HEK293 (cell line): ENCODE results near the gene LVRN.

Experiments used
- CTCF ChIA-PET: fragments of 350-600 bp; formaldehyde crosslinking; extraction: SDS; loops from one replicate; lab custom pipeline; 2021; ENCODE audit warnings: antibody characterized with exemption; lab: Yijun Ruan, JAX
- POLR2A ChIA-PET: fragments of 300-600 bp; formaldehyde crosslinking; extraction: SDS; loops from one replicate; lab custom pipeline; 2020; ENCODE audit warnings: antibody characterized with exemption, inconsistent platforms; lab: Yijun Ruan, JAX
- H3K27ac ChIP-seq: fragments of 200-500 bp; sonication (Bioruptor generic); 2 replicates; pipeline ENCODE4 v1.5.1; 2014; ENCODE audit warnings: low read depth, low read length, control low read depth, inconsistent platforms; ENCODE audit errors: extremely low read depth
- H3K36me3 ChIP-seq, 2 experiments: fragments of 200-500 bp in 1 of 2; sonication (Bioruptor generic) in 1 of 2; 1 replicate in 1 of 2; 2 replicates in 1 of 2; pipeline ENCODE4 v1.5.1; 2014 to 2017; ENCODE audit warnings: inconsistent platforms in 2 of 2, low read length in 2 of 2; ENCODE audit not compliant: control insufficient read depth in 2 of 2, insufficient read depth in 1 of 2
- H3K4me1 ChIP-seq: fragments of 200-500 bp; sonication (Bioruptor generic); 2 replicates; pipeline ENCODE4 v1.5.1; 2014; ENCODE audit warnings: mild to moderate bottlenecking, low read length, inconsistent platforms; ENCODE audit not compliant: control insufficient read depth, insufficient read depth
- H3K4me3 ChIP-seq: 2 replicates; pipeline ENCODE4 v1.5.1; 2011; ENCODE audit warnings: low read depth, mild to moderate bottlenecking, control low read depth, low read length, moderate library complexity
- H3K9me3 ChIP-seq: fragments of 200-500 bp; sonication (Bioruptor generic); 2 replicates; pipeline ENCODE4 v1.5.1; 2014; ENCODE audit warnings: low read depth, low read length, inconsistent platforms; ENCODE audit not compliant: control insufficient read depth, insufficient read depth
- BCL11B ChIP-seq: fragments of 450-650 bp; formaldehyde crosslinking; IDR thresholded peaks from 2 replicates; pipeline ENCODE4 v1.5.1; 2016; ENCODE audit warnings: low read depth, missing biosample characterization, missing genetic modification characterization
- GLI4 ChIP-seq: fragments of 450-650 bp; formaldehyde crosslinking; IDR thresholded peaks from 2 replicates; pipeline ENCODE4 v1.5.1; 2016; ENCODE audit warnings: missing biosample characterization, missing genetic modification characterization
- OSR2 ChIP-seq: fragments of 450-650 bp; formaldehyde crosslinking; IDR thresholded peaks from 2 replicates; pipeline ENCODE4 v1.5.1; 2016; ENCODE audit warnings: missing biosample characterization, missing genetic modification characterization
- PRDM1 ChIP-seq: fragments of 450-650 bp; formaldehyde crosslinking; IDR thresholded peaks from 2 replicates; pipeline ENCODE4; 2016; ENCODE audit warnings: missing biosample characterization, missing genetic modification characterization
- PRDM6 ChIP-seq: fragments of 450-650 bp; formaldehyde crosslinking; IDR thresholded peaks from 2 replicates; pipeline ENCODE4 v1.5.1; 2017; ENCODE audit warnings: missing biosample characterization, missing genetic modification characterization
- ZBTB6 ChIP-seq: fragments of 450-650 bp; formaldehyde crosslinking; IDR thresholded peaks from 2 replicates; pipeline ENCODE4 v1.5.1; 2017; ENCODE audit warnings: missing biosample characterization, missing genetic modification characterization
- ZFP41 ChIP-seq: fragments of 450-650 bp; formaldehyde crosslinking; IDR thresholded peaks from 2 replicates; pipeline ENCODE4 v1.5.1; 2016; ENCODE audit warnings: missing biosample characterization, missing genetic modification characterization, borderline replicate concordance
- ZFP69B ChIP-seq: fragments of 450-650 bp; formaldehyde crosslinking; IDR thresholded peaks from 2 replicates; pipeline ENCODE4 v1.5.1; 2016; ENCODE audit warnings: missing biosample characterization, missing genetic modification characterization
- ZNF140 ChIP-seq: fragments of 450-650 bp; formaldehyde crosslinking; IDR thresholded peaks from 2 replicates; pipeline ENCODE4 v1.5.1; 2016; ENCODE audit warnings: missing biosample characterization, missing genetic modification characterization
- ZNF23 ChIP-seq: fragments of 450-650 bp; formaldehyde crosslinking; IDR thresholded peaks from 2 replicates; pipeline ENCODE4 v1.5.1; 2016; ENCODE audit warnings: missing biosample characterization, missing genetic modification characterization, borderline replicate concordance
- ZNF488 ChIP-seq: fragments of 450-650 bp; formaldehyde crosslinking; IDR thresholded peaks from 2 replicates; pipeline ENCODE4 v1.5.1; 2016; ENCODE audit warnings: missing biosample characterization, missing genetic modification characterization
- ZNF529 ChIP-seq: fragments of 450-650 bp; formaldehyde crosslinking; IDR thresholded peaks from 2 replicates; pipeline ENCODE4 v1.5.1; 2017; ENCODE audit warnings: missing genetic modification characterization, missing biosample characterization; ENCODE audit not compliant: insufficient replicate concordance
- ZNF544 ChIP-seq: fragments of 450-650 bp; formaldehyde crosslinking; IDR thresholded peaks from 2 replicates; pipeline ENCODE4 v1.5.0; 2017; ENCODE audit warnings: missing biosample characterization, missing genetic modification characterization
- ZNF76 ChIP-seq: fragments of 450-650 bp; formaldehyde crosslinking; IDR thresholded peaks from 2 replicates; pipeline ENCODE4; 2016; ENCODE audit warnings: low read depth, missing biosample characterization, missing genetic modification characterization, borderline replicate concordance
- TF ChIP-seq, protein P1 (sequence below): fragments of 450-650 bp; formaldehyde crosslinking; IDR thresholded peaks from 2 replicates; pipeline ENCODE4 v1.5.0; 2017; ENCODE audit warnings: missing biosample characterization, missing genetic modification characterization, borderline replicate concordance
- TF ChIP-seq, protein P2 (sequence below): fragments of 450-650 bp; IDR thresholded peaks from 2 replicates; pipeline ENCODE4 v1.5.1; 2018; ENCODE audit warnings: missing biosample characterization, mild to moderate bottlenecking, missing genetic modification characterization

Gene LVRN

DNA sequence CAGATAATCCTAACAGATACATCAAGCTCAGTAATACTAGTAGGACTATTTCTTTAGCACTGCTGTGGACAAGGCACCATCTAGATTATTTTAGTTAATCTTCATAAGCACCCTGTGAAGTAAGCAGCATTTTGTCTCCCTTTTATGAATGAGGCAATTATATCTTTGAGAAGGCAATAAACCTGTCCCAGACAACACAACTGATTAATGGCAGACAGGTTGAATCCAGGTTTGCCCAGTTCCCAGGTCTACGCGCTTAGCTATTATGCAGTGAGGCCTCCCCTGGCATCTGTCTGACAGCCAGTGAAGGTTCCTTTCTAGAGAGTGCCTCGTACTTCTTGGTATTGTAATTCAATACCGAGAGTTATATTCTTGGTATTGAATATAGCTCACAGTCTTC, 9.7 kb upstream of the LVRN start:
- ChIA-PET POLR2A (no interaction called here), CTCF (interaction anchor here (0.5 kb wide), 1 partner anchor 115 kb away, joined by 3 read pairs; no protein-coding TSS in a partner anchor)
- Histone ChIP-seq H3K4me1 (no peaks in the 10 kb centered on the region), H3K4me3 (no peak overlapping the region), H3K36me3 (no peaks in the 10 kb centered on the region), H3K27ac (no peak overlapping the region), H3K9me3 (no peaks in the 10 kb centered on the region)
- TF ChIP-seq PRDM6 (tag by site-specific recombination) (peak; percentile 77), ZNF488 (tag by site-specific recombination) (no peak), OSR2 (tag by site-specific recombination) (peak; percentile 53; the same call in 1 of the 2 replicates)
- TF ChIP-seq, protein P1, sequence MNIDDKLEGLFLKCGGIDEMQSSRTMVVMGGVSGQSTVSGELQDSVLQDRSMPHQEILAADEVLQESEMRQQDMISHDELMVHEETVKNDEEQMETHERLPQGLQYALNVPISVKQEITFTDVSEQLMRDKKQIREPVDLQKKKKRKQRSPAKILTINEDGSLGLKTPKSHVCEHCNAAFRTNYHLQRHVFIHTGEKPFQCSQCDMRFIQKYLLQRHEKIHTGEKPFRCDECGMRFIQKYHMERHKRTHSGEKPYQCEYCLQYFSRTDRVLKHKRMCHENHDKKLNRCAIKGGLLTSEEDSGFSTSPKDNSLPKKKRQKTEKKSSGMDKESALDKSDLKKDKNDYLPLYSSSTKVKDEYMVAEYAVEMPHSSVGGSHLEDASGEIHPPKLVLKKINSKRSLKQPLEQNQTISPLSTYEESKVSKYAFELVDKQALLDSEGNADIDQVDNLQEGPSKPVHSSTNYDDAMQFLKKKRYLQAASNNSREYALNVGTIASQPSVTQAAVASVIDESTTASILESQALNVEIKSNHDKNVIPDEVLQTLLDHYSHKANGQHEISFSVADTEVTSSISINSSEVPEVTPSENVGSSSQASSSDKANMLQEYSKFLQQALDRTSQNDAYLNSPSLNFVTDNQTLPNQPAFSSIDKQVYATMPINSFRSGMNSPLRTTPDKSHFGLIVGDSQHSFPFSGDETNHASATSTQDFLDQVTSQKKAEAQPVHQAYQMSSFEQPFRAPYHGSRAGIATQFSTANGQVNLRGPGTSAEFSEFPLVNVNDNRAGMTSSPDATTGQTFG (tag by site-specific recombination): no peak

DNA sequence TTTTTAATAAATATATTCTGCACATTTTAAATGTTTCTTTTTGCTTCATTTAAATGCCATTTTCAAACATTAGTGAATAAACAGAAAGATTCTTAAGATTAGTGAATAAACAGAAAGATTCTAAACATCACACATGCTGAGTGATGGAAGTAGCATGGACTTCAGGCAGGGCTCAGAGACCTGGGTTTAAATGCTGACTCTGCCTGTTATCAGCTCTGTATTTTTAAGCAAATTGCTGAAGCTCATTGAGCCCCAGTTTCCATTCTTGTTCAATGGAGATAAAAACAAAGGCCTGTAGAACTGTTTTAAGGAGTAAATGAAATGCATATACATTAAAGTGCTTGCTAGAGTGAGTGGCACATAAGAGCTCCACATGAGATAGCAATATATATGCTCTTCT, 8.1 kb upstream of the LVRN start:
- TF ChIP-seq ZFP69B: no peak
- no peak for TF ChIP-seq ZNF140 (tag by site-specific recombination)
- no peak for TF ChIP-seq ZNF544
- TF ChIP-seq ZNF23: no peak
- no peak for TF ChIP-seq ZFP41 (tag by site-specific recombination)
- TF ChIP-seq BCL11B: no peak
- TF ChIP-seq GLI4 (tag by site-specific recombination): no peak
- TF ChIP-seq ZNF76: no peak
- POLR2A ChIA-PET: no interaction called here
- no peak overlapping the region for H3K4me3 ChIP-seq
- H3K4me1 ChIP-seq: no peaks in the 10 kb centered on the region
- H3K36me3 ChIP-seq: no peaks in the 10 kb centered on the region
- no peak overlapping the region for H3K27ac ChIP-seq
- CTCF ChIA-PET: no interaction called here
- H3K9me3 ChIP-seq: no peaks in the 10 kb centered on the region

GRCh38 chr5:115956957-115957356, 5.3 kb upstream of the LVRN start:
- no peak overlapping the region for H3K4me3 ChIP-seq
- no peaks in the 10 kb centered on the region for H3K4me1 ChIP-seq
- no peaks in the 10 kb centered on the region for H3K9me3 ChIP-seq
- POLR2A ChIA-PET: no interaction called here
- TF ChIP-seq PRDM1 (tag by site-specific recombination): peak; percentile 88
- TF ChIP-seq, protein P2, sequence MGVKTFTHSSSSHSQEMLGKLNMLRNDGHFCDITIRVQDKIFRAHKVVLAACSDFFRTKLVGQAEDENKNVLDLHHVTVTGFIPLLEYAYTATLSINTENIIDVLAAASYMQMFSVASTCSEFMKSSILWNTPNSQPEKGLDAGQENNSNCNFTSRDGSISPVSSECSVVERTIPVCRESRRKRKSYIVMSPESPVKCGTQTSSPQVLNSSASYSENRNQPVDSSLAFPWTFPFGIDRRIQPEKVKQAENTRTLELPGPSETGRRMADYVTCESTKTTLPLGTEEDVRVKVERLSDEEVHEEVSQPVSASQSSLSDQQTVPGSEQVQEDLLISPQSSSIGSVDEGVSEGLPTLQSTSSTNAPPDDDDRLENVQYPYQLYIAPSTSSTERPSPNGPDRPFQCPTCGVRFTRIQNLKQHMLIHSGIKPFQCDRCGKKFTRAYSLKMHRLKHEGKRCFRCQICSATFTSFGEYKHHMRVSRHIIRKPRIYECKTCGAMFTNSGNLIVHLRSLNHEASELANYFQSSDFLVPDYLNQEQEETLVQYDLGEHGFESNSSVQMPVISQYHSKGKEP (tag by site-specific recombination): no peak
- no peak for TF ChIP-seq ZBTB6 (tag by site-specific recombination)
- TF ChIP-seq ZNF529 (tag by site-specific recombination): no peak
- H3K36me3 ChIP-seq: no peaks in the 10 kb centered on the region
- CTCF ChIA-PET: no interaction called here
- H3K27ac ChIP-seq: no peak overlapping the region
